GM19372 (cell line): ENCODE data around the gene EXOC3L2.

Experiments
- ATAC-seq: cut with Tn5 transposase; IDR thresholded peaks from one replicate; pipeline ENCODE4 v1.9.1; 2021; ENCODE audit warnings: mild to moderate bottlenecking, low read depth, moderate library complexity; ENCODE audit not compliant: unreplicated experiment

Gene EXOC3L2

DNA sequence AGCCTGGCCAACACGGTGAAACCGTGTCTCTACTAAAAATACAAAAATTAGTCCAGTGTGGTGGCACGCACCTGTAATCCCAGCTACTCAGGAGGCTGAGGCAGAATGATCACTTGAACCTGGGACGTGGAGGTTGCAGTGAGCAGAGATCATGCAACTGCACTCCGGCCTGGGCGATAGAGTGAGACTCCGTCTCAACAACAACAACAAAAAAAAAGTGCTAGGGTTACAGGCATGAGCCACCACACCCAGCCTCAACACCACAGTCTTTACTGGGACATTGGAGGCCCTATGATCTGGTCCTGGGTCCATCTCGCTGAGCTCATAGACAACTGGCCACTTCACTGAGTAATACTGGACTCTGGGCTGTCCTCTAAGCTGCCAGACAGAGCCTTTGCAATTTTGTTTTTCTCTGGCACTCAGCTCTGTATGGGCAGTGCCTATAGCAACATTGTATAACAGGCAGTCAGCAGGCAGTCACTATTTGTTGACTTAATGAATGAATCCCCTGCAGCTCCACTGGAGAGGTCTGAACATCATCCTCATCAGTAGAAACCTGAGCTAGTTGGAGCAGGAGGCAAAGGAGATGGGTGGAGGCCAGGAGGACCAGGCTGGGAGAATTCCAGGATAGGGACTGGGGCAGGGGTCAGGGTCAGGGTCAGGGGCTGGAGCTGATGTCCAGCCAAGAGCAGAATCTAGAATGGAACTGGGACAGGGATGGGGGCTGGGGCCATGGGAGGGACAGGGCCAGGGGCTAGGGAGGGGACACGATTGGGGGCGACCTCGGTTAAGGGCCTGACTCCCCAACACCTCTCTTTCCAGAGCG lies 58.5 kb downstream of the EXOC3L2 start:
- no peak for ATAC-seq

DNA sequence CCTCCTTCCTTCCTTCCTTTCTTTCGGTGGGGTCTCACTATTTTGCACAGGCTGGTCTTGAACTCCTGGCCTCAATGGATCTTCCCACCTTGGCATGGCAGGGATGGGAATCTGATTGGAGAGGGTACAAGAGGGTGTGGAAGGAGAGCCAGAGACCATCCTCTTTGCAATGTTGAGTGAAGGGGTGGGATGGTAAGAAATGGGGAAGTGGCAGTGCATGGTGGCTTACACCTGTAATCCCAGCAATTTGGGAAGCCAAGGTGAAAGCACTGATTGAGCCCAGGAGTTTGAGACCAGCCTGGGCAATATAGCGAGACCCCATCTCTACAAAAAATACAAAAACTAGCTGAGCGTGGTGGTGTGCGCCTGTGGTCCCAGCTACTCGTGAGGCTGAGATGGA lies 61.1 kb downstream of the EXOC3L2 start:
- ATAC-seq, result no peak

DNA sequence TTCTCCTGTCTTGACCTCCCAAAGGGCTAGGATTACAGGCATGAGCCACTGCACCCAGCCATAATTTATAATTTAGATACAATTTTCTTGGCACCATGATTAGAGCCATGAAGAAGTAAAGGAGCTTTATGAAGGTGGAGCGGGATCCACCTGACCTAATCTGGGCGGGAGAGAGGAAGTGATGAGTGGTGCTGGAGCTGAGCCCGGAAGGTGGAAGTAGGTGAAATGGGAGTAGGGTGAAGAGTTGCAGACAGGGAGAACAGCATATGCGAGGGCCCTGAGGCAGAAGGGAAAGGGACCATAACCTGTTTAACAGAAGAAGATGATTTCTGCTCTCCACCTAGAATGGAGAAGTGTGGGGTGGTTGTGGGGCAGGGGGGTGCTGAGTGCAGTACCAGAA lies 62.4 kb downstream of the EXOC3L2 start:
- ATAC-seq, result no peak

DNA sequence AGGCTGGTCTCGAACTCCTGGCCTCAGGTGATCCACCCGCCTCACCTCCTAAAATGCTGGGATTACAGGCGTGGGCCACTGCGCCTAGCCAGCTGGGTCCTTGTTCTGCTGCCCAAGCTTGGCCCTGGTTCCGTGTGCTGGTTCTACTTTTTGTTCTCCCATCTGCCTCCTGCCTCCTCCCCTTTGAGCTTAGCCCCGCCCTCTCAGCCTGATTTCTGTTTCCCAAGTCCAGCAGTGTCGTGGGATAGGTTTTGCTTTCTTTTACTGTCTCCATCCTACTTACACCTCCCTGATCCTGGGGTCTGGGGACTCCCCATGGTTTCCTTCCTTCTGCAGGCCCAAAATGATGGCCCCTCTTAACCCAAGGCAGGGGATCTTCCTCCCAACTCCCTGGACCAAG lies 64.3 kb downstream of the EXOC3L2 start:
- ATAC-seq, result no peak

DNA sequence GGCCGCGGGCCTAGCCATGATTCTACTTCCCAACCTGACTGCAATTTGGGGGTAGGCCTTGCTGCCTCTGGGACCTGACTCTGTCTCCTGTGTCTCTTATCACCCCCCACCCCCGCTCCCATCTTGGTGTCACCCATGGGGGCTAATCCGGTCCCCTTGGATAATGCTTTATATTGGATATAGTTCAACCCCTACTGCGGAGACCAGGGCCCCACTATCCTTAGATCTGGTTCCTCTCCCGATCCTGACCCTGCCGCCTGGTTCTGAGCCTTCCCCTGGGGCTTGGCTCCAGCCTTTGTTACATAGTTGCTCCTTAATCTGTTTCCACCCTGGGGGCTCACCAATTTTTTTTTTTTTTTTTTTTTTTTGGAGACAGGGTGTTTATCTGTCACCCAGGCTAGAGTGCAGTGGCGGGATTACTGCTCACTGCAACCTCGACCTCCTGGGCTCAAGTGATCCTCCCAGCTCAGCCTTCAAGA lies 65.3 kb downstream of the EXOC3L2 start:
- ATAC-seq, result no peak

DNA sequence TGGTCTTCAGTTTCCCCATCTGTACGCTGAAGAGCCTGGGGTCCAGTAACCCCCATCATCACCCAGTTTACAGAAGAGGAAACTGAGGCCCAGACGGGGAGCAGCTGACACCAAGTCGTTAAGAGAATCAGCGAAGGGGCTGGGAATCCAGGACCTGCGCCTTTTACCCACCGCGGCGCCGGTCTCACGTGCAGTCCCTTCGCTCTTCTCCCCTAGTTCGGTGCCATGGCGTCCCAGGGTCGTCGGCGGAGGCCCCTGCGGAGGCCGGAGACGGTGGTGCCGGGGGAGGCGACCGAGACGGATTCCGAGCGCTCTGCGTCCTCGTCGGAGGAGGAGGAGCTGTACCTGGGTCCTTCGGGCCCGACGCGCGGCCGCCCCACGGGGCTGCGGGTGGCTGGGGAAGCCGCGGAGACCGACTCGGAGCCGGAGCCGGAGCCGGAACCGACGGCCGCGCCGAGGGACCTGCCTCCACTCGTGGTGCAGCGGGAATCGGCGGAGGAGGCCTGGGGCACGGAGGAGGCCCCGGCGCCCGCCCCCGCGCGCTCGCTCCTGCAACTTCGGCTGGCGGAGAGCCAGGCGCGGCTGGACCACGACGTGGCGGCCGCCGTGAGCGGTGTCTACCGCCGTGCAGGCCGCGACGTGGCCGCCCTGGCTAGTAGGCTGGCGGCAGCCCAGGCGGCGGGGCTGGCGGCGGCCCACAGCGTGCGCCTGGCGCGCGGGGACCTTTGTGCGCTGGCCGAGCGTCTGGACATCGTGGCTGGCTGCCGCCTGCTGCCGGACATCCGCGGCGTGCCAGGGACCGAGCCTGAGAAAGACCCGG lies 65.9 kb downstream of the EXOC3L2 start:
- no peak for ATAC-seq

DNA sequence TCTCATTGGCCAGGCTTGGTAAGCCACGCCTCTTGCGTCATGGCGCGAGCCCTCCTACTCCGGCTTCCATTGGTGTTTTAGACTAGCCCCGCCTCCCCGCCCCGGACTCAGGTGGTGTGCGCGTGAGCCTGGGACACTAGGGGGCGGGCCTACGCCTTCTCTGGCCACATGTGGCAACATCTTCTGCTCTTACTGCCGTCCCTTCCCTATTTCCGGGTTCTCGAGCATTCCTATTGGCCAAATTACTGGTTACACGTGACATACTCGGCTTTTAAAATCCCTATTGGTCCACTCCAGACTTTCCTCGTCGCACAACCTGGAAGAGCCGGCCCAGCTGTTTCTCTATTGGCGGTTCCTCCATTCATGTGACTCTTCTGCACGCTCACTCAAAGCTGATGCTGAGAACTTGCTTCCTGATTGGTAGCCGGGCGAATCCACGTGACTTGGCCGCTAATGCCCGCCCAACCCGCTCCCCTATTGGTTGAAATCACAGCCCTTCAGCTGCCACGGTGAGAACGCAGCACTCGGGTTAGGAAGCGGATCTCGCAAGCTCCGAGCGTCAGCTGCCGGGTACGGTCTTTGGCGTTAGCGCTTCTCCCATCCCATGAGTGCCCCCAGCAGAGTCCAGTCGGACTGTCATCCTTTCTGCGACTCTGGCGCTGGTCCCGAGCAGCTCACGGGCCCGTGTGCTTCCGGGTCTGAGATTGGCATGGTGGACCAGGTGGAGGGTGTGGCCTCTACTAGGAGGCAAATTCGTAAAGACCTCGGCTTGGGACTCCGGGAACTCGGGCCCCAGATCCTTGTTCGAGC lies 66.7 kb downstream of the EXOC3L2 start, which contains the start of gene BLOC1S3:
Gene BLOC1S3, plus strand, starts transcription at position 523 of the 810 bp plus-strand sequence. CDS start 513 bp downstream, outside the sequence.
- peak; percentile 78 for ATAC-seq

DNA sequence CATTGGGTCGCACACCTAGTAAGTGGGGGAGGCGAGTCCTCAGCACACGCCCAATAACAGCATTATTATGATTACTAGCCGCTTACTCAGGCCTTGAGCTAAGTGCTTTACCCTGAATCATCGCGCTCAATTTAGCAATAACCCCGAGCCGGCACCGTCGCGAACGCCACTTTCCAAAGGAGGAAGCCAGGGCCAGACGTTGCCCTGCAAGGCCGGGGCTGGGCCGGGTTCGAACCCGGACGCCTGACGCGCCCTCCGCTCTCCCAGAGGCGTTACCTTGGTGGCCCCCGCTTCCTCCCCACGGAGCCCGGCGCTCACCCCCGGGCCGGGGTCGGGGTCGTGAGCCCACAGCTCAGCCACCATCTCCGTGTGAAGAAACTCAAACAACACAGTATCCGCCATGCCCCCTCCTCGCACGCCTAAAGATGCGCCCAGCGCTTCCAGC lies 67.4 kb downstream of the EXOC3L2 start, which contains the start of gene TRAPPC6A:
Gene TRAPPC6A, minus strand, starts transcription at position 421 of the 445 bp plus-strand sequence. Its CDS starts 19 bp downstream, at position 402.
- no peak for ATAC-seq

DNA sequence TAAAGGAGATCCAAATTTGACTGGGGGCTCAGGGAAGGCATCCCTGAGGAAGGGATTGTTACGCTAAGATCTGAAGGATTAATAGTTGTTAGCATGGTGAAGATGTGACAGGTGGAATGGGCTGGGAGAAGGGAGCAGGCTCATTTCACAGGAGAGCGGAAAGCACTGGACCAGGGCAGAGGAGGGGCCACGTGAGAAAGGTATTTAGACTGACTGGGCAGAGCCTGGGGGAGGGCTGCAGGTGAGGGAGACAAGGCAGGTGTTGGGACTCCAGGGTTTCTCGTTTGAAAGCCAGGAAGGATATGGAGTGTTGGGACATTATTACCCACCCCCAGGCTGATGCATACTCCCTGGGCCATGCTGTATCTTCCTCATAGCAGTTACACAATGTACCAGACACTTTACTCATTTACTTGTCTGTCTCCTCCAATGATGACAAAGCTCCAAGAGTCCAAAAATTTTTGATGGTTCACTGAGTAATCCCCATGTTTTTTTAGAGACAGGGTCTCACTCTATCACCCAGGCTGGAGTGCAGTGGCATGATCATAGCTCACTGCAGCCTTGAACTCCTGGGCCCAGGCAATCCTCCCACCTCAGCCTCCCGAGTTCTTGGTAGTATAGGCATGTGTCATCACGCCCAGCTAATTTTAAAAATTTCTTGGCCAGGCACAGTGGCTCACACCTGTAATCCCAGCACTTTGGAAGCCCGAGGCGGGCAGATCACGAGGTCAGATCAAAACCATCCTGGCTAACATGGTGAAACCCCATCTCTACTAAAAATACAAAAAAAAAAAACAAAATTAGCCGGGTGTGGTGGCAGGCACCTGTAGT lies 69.5 kb downstream of the EXOC3L2 start:
- no peak for ATAC-seq

DNA sequence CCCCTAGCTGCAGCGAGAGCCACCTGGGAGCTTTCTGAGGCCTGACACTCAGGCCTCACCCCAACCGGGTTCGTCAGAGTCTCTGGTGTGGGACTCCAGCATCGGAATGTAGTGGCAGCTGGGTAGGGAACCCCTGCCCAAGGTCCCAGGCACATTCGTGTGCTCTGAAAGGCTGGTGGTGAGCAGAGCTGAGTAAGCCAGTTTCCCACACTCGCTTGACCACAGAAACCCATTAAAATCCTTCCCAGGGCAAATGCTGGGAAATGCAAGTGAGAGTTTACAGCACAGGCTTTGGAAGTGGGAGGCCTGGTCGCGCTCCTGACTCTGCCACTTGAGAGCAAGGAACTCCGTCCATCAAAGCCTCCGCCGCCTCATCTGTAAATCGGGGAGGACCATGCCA lies 71.4 kb downstream of the EXOC3L2 start:
- no peak for ATAC-seq

DNA sequence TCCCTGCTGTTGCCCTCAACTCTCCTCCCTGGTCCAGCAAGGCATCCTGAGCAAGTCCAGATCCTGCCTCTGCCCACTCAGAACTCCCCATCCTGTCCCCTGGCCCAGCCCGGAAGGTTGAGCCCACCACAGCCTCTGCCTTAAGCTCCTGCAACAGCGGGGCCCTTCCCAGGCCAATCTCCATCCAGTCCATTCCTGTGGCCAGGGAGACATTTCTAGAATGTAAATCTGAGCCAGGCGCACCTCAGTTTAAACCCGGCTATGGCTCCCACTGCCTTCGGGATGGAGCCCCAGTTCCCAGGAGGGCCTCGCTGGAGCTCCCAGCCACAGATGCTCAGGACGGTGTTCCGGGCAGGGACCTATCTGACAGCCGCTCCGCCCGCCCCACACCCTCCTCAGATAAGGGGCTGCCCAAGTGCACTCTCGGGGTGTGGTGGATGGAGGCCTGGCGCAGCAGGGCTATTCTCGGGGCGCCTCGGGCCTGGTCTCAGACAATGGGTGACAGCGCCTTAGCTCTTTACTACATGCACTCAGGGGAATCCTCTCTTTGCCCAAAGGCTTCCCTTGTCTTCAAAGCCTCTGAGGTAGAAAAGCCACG lies 72.5 kb downstream of the EXOC3L2 start:
- no peak for ATAC-seq

DNA sequence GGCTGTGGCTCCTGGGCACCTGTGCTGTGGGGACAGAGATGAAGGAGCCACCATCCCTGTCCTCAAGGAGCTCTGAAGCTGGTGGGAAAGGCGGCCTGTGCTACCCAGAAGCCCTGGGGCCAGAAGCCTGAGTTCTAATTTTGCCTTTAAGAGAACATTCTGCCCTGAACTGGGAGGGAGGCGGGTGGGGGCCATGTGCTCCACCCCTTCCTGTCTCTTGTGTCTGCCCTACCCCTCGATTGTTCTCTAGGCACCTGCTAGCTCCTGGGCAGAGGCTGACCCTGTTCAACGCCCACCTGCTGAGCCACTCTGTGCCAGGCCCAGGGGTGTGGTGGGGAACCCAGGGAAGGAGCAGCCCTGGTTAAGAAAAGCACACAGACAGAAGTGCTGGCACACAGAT lies 73.0 kb downstream of the EXOC3L2 start:
- no peak for ATAC-seq

DNA sequence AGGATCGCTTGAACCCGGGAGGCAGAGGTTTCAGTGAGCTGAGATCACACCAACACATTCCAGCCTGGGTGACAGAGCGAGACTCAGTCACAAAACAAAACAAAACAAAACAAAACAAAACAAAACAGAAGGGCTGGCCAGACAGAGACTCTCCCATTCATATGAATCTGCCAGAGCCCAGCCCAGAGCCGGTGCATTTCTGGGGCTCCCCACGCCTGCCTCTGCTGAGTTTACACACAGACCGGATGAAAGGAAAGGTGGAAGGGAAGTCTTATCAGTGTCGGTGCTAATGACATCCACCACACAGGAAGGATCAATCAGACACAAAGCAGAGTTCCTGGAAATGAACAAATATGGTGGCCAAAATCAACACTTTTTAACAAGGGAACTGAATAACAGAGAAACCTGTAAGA lies 74.0 kb downstream of the EXOC3L2 start:
- no peak for ATAC-seq

DNA sequence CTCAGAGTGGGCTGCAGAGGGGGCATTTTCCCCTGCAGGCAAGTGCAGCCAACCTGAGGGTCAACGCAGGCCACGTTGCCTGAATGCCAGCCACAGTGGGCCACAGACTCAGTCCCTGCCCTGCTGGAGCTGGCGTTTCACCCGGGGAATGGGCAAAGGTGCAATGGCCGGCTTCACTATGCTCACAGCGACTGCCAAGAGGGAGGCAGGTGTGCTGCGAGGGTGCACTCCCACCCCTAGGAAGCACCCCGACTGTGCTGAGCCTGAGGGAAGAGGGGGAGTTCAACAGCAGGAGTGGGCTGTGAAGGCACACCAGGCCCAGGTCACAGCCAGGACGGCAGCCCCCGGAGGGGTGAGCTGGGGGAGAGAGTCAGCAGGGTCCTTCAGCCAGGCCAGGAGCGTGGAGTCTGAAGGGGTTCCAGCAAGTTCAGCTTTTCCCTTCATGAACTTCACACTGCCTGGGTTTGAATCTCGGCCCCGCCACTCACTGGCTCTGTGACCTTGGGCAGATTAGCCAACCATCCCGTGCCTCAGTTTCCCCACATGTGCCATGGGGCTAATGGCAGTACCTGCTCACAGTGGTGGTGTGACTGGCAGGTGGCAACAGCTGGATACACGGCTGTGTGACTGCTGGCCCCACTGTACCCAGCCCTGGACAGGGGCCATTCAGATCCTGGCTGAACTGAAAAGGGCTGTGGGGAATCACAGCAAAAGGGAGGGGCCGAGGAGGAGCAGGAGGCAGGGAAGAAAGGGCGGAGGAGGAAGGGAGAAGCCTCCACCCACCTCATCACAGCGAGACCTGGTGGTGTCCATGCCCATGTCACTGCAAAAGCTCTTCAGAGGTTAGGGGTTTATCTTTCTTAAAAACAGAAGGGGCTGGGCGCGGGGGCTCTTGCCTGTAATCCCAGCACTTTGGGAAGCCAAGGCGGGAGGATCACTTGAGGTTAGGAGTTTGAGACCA lies 74.8 kb downstream of the EXOC3L2 start:
- no peak for ATAC-seq

DNA sequence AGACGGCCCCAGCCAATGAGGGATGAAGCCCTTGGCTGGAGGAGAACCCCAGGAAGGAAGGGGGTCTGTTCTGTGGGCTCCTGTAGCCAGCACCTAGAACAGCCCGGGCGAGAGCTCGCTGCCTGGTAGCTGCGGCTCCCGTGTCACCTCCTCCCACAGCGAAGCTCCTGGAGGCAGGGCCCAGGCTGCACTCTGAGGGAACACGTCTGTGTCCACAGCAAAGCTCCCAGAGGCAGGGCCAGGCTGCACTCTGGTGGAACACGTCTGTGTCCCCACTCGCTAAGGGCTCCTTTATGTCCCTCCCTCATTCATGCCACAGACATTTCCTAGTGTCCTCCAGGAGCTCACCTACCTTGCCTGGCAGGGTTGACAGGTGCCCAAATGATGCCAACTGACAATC lies 75.6 kb downstream of the EXOC3L2 start:
- no peak for ATAC-seq

DNA sequence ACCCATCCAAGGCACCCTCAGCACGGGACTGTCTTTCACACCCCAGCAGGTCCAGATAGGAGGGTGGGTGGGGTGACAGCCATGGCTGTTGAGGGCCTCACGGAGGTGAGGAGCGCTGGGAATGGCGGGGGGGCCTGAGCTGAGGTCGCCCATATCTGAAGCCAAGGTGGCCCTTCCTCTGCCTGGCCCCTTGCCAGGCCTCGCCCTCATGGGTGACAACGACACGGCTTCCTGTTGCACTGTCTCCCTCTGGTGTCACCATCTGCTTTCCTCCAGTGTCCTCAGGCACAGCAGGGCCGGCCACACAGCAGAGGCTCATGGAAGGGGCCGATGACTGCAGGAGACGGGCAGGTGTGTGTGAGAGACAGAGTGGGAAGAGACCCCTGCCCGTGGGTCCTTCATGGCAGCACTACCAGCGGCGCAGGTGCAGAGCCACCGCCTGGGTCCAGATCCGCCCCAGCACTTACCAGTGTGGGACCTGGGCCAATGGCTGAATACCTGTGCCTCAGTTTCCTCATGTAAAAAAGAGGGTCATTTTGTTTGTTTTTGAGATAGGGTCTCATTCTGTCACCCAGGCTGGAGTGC lies 76.3 kb downstream of the EXOC3L2 start:
- no peak for ATAC-seq

DNA sequence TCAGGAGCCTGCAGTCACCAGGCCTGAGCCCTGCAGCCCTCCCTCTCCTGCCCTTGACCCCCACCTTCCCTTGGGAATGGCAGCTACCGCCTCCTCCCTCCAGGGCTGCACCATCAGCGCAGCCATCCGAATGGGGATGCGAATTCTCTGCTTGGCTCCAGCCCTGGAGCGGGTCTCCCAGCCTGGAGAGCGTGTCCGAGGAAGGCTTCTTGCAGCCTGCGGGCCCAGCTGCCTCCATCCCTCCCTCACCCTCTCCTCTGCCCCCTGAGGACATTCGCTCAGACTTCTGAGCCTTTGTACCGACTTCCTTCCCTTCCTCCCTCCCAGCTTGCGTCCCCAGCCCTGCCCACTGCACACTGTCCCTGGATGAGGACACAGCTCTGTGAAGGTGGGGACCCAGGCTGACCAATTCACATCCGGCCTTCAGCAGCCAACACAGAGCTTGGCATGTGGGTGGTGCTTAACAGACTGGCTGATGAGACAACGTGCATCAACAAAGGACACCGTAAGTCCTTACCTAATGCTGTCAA lies 78.4 kb downstream of the EXOC3L2 start:
- ATAC-seq, result no peak
